Mucosa of stomach (tissue), 1 donor: ENCODE results near the gene EFNA5.

Experiments
- H3K27me3 ChIP-seq: one replicate; pipeline ENCODE4 v1.7.0; 2013; ENCODE audit warnings: mild to moderate bottlenecking, low read length; ENCODE audit not compliant: control insufficient read depth, insufficient read depth
- H3K36me3 ChIP-seq: one replicate; pipeline ENCODE4 v1.7.0; 2013; ENCODE audit warnings: low read length; ENCODE audit not compliant: control insufficient read depth, insufficient read depth
- H3K4me1 ChIP-seq: one replicate; pipeline ENCODE4 v1.7.0; 2013; ENCODE audit warnings: mild to moderate bottlenecking, low read length; ENCODE audit not compliant: control insufficient read depth, insufficient read depth
- H3K4me3 ChIP-seq: one replicate; pipeline ENCODE4 v1.7.0; 2013; ENCODE audit warnings: low read length
- H3K9ac ChIP-seq: one replicate; pipeline ENCODE4 v1.7.0; 2013; ENCODE audit warnings: mild to moderate bottlenecking, low read length, moderate library complexity
- H3K9me3 ChIP-seq: one replicate; pipeline ENCODE4 v1.7.0; 2013; ENCODE audit warnings: mild to moderate bottlenecking, low read length, moderate library complexity; ENCODE audit not compliant: control insufficient read depth
- donor health status: Pancreatic carcinoma.

Gene EFNA5

GRCh38 chr5:107687937-107688336 lies 17.2 kb upstream of the EFNA5 start:
- H3K27me3 ChIP-seq: no peaks in the 10 kb centered on the region
- no peak overlapping the region for H3K4me3 ChIP-seq
- no peak overlapping the region for H3K9ac ChIP-seq
- no peaks in the 10 kb centered on the region for H3K9me3 ChIP-seq
- H3K4me1 ChIP-seq: no peaks in the 10 kb centered on the region
- H3K36me3 ChIP-seq: no peaks in the 10 kb centered on the region

- Histone ChIP-seq H3K9ac (no peak overlapping the region), H3K9me3 (no peaks in the 10 kb centered on the region), H3K4me3 (no peak overlapping the region), H3K36me3 (no peaks in the 10 kb centered on the region), H3K27me3 (no peaks in the 10 kb centered on the region), H3K4me1 (no peaks in the 10 kb centered on the region)
These were observed 16.7 kb upstream of the EFNA5 start for GRCh38 chr5:107687404-107687803.

- no peaks in the 10 kb centered on the region for H3K9me3 ChIP-seq
- no peaks in the 10 kb centered on the region for H3K27me3 ChIP-seq
- H3K4me1 ChIP-seq: no peaks in the 10 kb centered on the region
- no peak overlapping the region for H3K4me3 ChIP-seq
- no peaks in the 10 kb centered on the region for H3K36me3 ChIP-seq
- no peak overlapping the region for H3K9ac ChIP-seq
These were observed 11.8 kb upstream of the EFNA5 start for GRCh38 chr5:107682533-107682932.

GRCh38 chr5:107680799-107681198 lies 10.1 kb upstream of the EFNA5 start:
- H3K27me3 ChIP-seq: no peaks in the 10 kb centered on the region
- no peaks in the 10 kb centered on the region for H3K36me3 ChIP-seq
- H3K9me3 ChIP-seq: no peaks in the 10 kb centered on the region
- no peak overlapping the region for H3K9ac ChIP-seq
- H3K4me1 ChIP-seq: no peaks in the 10 kb centered on the region
- H3K4me3 ChIP-seq: no peak overlapping the region

- Histone ChIP-seq H3K4me1 (no peaks in the 10 kb centered on the region), H3K36me3 (no peaks in the 10 kb centered on the region), H3K4me3 (no peak overlapping the region), H3K27me3 (no peaks in the 10 kb centered on the region), H3K9ac (no peak overlapping the region), H3K9me3 (no peaks in the 10 kb centered on the region)
These were observed 9.4 kb upstream of the EFNA5 start for GRCh38 chr5:107680099-107680498.

GRCh38 chr5:107676702-107677101 lies 6.0 kb upstream of the EFNA5 start:
- H3K9me3 ChIP-seq: no peaks in the 10 kb centered on the region
- H3K9ac ChIP-seq: no peak overlapping the region
- no peaks in the 10 kb centered on the region for H3K4me1 ChIP-seq
- no peaks in the 10 kb centered on the region for H3K27me3 ChIP-seq
- H3K4me3 ChIP-seq: no peak overlapping the region
- H3K36me3 ChIP-seq: no peaks in the 10 kb centered on the region

GRCh38 chr5:107675201-107675600 lies 4.5 kb upstream of the EFNA5 start:
- no peak overlapping the region for H3K9ac ChIP-seq
- H3K4me3 ChIP-seq: no peak overlapping the region
- H3K4me1 ChIP-seq: no peaks in the 10 kb centered on the region
- no peaks in the 10 kb centered on the region for H3K36me3 ChIP-seq
- peaks cover 4% of the 10 kb centered on the region for H3K27me3 ChIP-seq
- H3K9me3 ChIP-seq: no peaks in the 10 kb centered on the region

GRCh38 chr5:107674655-107675054 lies 3.9 kb upstream of the EFNA5 start:
- peaks cover 4% of the 10 kb centered on the region for H3K27me3 ChIP-seq
- H3K9ac ChIP-seq: no peak overlapping the region
- no peak overlapping the region for H3K4me3 ChIP-seq
- H3K36me3 ChIP-seq: no peaks in the 10 kb centered on the region
- H3K4me1 ChIP-seq: no peaks in the 10 kb centered on the region
- H3K9me3 ChIP-seq: no peaks in the 10 kb centered on the region

- Histone ChIP-seq H3K9ac (peak overlapping the region; percentile 75), H3K36me3 (no peaks in the 10 kb centered on the region), H3K4me1 (no peaks in the 10 kb centered on the region), H3K4me3 (peak overlapping the region; percentile 75), H3K27me3 (peaks cover 4% of the 10 kb centered on the region), H3K9me3 (no peaks in the 10 kb centered on the region)
These were observed 2.8 kb upstream of the EFNA5 start for GRCh38 chr5:107673368-107674136.

GRCh38 chr5:107673039-107673367 lies 2.3 kb upstream of the EFNA5 start:
- H3K9ac ChIP-seq: peak overlapping the region; percentile 75
- H3K4me3 ChIP-seq: peak overlapping the region; percentile 75
- H3K4me1 ChIP-seq: peaks cover 4% of the 10 kb centered on the region
- no peaks in the 10 kb centered on the region for H3K36me3 ChIP-seq
- H3K9me3 ChIP-seq: no peaks in the 10 kb centered on the region
- H3K27me3 ChIP-seq: peaks cover 4% of the 10 kb centered on the region

GRCh38 chr5:107672211-107673038 lies 1.7 kb upstream of the EFNA5 start:
- Histone ChIP-seq H3K4me3 (peak overlapping the region; percentile 78), H3K9me3 (no peaks in the 10 kb centered on the region), H3K27me3 (peaks cover 4% of the 10 kb centered on the region), H3K36me3 (no peaks in the 10 kb centered on the region), H3K4me1 (peaks cover 6% of the 10 kb centered on the region), H3K9ac (peak overlapping the region; percentile 75)

- peaks cover 4% of the 10 kb centered on the region for H3K27me3 ChIP-seq
- H3K36me3 ChIP-seq: no peaks in the 10 kb centered on the region
- peak overlapping the region; percentile 46 for H3K9ac ChIP-seq
- H3K4me3 ChIP-seq: peak overlapping the region; percentile 78
- no peaks in the 10 kb centered on the region for H3K9me3 ChIP-seq
- H3K4me1 ChIP-seq: peaks cover 6% of the 10 kb centered on the region
These were observed 1.0 kb upstream of the EFNA5 start for GRCh38 chr5:107671742-107672210.
